HepG2 (cell line): ENCODE results near the gene TUBA4B. TPM values are rescaled to one million over a fixed set of nuclear protein-coding genes. Genes with fewer than 3 reads are reported as not detected.

Source experiments
- CC2D1A ChIP-seq: sonication (generic); formaldehyde crosslinking; IDR thresholded peaks from 2 replicates; pipeline ENCODE4 v1.8.1; 2023; ENCODE audit warnings: mild to moderate bottlenecking, missing genetic modification reagents
- CREB1 ChIP-seq, 2 experiments: fragments of 450-650 bp in 1 of 2; IDR thresholded peaks; 2 replicates each; pipeline ENCODE4 v1.6.1; 2016 to 2017; ENCODE audit warnings: control low read depth in 1 of 2, mild to moderate bottlenecking in 1 of 2, missing compliant biosample characterization in 1 of 2, missing genetic modification characterization in 1 of 2
- EED ChIP-seq: sonication (generic); formaldehyde crosslinking; IDR thresholded peaks from 2 replicates; pipeline ENCODE4 v1.5.0; 2020; ENCODE audit warnings: mild to moderate bottlenecking, missing genetic modification reagents
- GABPA ChIP-seq, 2 experiments: IDR thresholded peaks; 2 replicates each; pipeline ENCODE4 v1.6.1; 2011 to 2016; ENCODE audit warnings: low read depth in 2 of 2, low read length in 1 of 2, missing biosample characterization in 1 of 2, missing genetic modification characterization in 1 of 2
- MIXL1 ChIP-seq: IDR thresholded peaks from 2 replicates; pipeline ENCODE4 v1.6.1; 2016
- SAFB2 ChIP-seq: sonication (generic); formaldehyde crosslinking; IDR thresholded peaks from 2 replicates; pipeline ENCODE4 v1.5.1; 2020; ENCODE audit warnings: missing genetic modification reagents, low read depth, mild to moderate bottlenecking, borderline replicate concordance
- SOX13 ChIP-seq, 3 experiments: fragments of 450-650 bp in 1 of 3; sonication (generic) in 1 of 3; formaldehyde crosslinking in 1 of 3; IDR thresholded peaks in 2 of 3; conservative IDR thresholded peaks in 1 of 3; 2 replicates each; pipeline versions ENCODE4 v1.5.0 to v1.6.1; 2016 to 2020; ENCODE audit warnings: antibody characterized with exemption in 1 of 3, mild to moderate bottlenecking in 1 of 3, missing compliant biosample characterization in 1 of 3, missing genetic modification reagents in 1 of 3, moderate library complexity in 1 of 3
- TBP ChIP-seq: sonication (generic); formaldehyde crosslinking; IDR thresholded peaks from 2 replicates; pipeline ENCODE4 v1.5.0; 2020; ENCODE audit warnings: missing genetic modification reagents
- ZNF337 ChIP-seq: sonication (generic); formaldehyde crosslinking; IDR thresholded peaks from 2 replicates; pipeline ENCODE4 v1.5.1; 2020; ENCODE audit warnings: missing genetic modification reagents, low read depth, mild to moderate bottlenecking, borderline replicate concordance
- ZNF382 ChIP-seq: sonication (generic); formaldehyde crosslinking; IDR thresholded peaks from 2 replicates; pipeline ENCODE4 v1.5.0; 2020; ENCODE audit warnings: missing genetic modification reagents, mild to moderate bottlenecking, borderline replicate concordance
- ZNF562 ChIP-seq: sonication (generic); formaldehyde crosslinking; IDR thresholded peaks from 2 replicates; pipeline ENCODE4 v1.8.0; 2022; ENCODE audit warnings: missing genetic modification reagents, borderline replicate concordance
- ZNF598 ChIP-seq: sonication (generic); formaldehyde crosslinking; IDR thresholded peaks from 2 replicates; pipeline ENCODE4 v1.5.1; 2020; ENCODE audit warnings: mild to moderate bottlenecking, missing genetic modification reagents, borderline replicate concordance
- polyA plus RNA-seq, 8 experiments: library from polyadenylated mRNA; depleted of rRNA in 3 of 8; stranded (reverse) in 7 of 8; unstranded in 1 of 8; fragments of >200 nt; fragmentation: Illumina TruSeq in 4 of 8; extraction: Trizol in 4 of 8; gene quantifications; 2 replicates each; pipeline versions ENCODE4 v1.2.1 to v1.2.3, GENCODE V29; 2011 to 2016; ENCODE audit warnings: low read depth in 4 of 8, missing spikeins in 1 of 8, mixed read lengths in 1 of 8; ENCODE audit not compliant: insufficient read depth in 1 of 8
- total RNA-seq, 5 experiments: library from RNA; depleted of rRNA; stranded (reverse); fragments of >200 nt; fragmentation: Illumina TruSeq; extraction: Trizol; gene quantifications; 2 replicates each; pipeline ENCODE4 v1.2.3, GENCODE V29; 2016; ENCODE audit warnings: low read depth in 1 of 5
- TF ChIP-seq, protein P1 (sequence below): sonication (generic); formaldehyde crosslinking; IDR thresholded peaks from 2 replicates; pipeline ENCODE4 v1.8.1; 2023; ENCODE audit warnings: mild to moderate bottlenecking, missing genetic modification reagents
- TF ChIP-seq, protein P2 (sequence below): conservative IDR thresholded peaks from 2 replicates; pipeline ENCODE4 v1.6.1; 2018; ENCODE audit warnings: missing genetic modification reagents

TUBA4B gene
- total and polyA plus RNA-seq, 2 of the 13 experiments (the other 11 are each of a cell fraction or from before 2014, with no cell fraction given), result 0.18 to 0.22 TPM

DNA sequence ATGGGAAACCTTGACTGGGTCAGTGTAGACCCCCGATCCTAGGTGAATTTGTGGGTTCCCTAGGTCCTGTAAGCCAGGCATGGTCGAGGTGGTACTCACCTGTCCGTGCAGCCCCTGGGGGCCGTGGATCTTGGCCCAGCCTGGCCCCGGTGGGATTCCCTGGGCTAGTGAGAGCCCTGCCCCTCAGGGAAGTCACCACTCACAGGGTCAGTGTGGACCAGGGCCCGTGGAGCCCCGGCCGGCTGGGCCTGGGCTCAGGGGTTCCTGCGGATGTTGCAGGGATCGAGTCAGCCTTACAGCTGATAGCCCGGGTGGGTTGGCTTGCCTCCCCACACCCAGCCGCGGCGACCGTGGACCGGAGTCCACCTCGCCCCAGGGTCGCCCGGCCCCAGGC is 24.1 kb upstream of the TUBA4B start (continued):
- no peak for TF ChIP-seq SOX13 (IDR thresholded peaks at IDR 0.05)
- TF ChIP-seq SOX13 (CRISPR knock-in tag; conservative IDR thresholded peaks at IDR 0.05 in 1 of 2, IDR thresholded peaks at IDR 0.05 in 1 of 2), result 0 out of 4 replicates have a peak, but pooled peaks of 1 of the 2 experiments have one; percentile 17
- TF ChIP-seq ZNF598 (CRISPR knock-in tag), result no peak
- TF ChIP-seq, protein P1, sequence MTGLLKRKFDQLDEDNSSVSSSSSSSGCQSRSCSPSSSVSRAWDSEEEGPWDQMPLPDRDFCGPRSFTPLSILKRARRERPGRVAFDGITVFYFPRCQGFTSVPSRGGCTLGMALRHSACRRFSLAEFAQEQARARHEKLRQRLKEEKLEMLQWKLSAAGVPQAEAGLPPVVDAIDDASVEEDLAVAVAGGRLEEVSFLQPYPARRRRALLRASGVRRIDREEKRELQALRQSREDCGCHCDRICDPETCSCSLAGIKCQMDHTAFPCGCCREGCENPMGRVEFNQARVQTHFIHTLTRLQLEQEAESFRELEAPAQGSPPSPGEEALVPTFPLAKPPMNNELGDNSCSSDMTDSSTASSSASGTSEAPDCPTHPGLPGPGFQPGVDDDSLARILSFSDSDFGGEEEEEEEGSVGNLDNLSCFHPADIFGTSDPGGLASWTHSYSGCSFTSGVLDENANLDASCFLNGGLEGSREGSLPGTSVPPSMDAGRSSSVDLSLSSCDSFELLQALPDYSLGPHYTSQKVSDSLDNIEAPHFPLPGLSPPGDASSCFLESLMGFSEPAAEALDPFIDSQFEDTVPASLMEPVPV (CRISPR knock-in tag), result 0 out of 2 replicates have a peak, but pooled peaks have one; percentile 31
- no peak for TF ChIP-seq TBP
- no peak for TF ChIP-seq MIXL1
- no peak for TF ChIP-seq GABPA (IDR thresholded peaks at IDR 0.05; ENCODE audit: low read depth, low read length)
- no peak for TF ChIP-seq GABPA (CRISPR knock-in tag; IDR thresholded peaks at IDR 0.05; ENCODE audit: low read depth)
- no peak for TF ChIP-seq ZNF337
- TF ChIP-seq, protein P2, sequence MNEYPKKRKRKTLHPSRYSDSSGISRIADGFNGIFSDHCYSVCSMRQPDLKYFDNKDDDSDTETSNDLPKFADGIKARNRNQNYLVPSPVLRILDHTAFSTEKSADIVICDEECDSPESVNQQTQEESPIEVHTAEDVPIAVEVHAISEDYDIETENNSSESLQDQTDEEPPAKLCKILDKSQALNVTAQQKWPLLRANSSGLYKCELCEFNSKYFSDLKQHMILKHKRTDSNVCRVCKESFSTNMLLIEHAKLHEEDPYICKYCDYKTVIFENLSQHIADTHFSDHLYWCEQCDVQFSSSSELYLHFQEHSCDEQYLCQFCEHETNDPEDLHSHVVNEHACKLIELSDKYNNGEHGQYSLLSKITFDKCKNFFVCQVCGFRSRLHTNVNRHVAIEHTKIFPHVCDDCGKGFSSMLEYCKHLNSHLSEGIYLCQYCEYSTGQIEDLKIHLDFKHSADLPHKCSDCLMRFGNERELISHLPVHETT (CRISPR knock-in tag), result no peak
- TF ChIP-seq EED (CRISPR knock-in tag), result no peak
- TF ChIP-seq SAFB2 (CRISPR knock-in tag), result peak; percentile 9; the same call in 1 of the 2 replicates
- no peak for TF ChIP-seq CREB1 (IDR thresholded peaks at IDR 0.05)
- TF ChIP-seq CREB1 (CRISPR knock-in tag; IDR thresholded peaks at IDR 0.05), result no peak
- TF ChIP-seq CC2D1A (CRISPR knock-in tag), result 0 out of 2 replicates have a peak, but pooled peaks have one; percentile 44
- no peak for TF ChIP-seq ZNF562
- no peak for TF ChIP-seq ZNF382 (CRISPR knock-in tag)
